Measurements from ENCODE around the gene UCK1.
A peak's percentile ranks its signal among the peaks of the same experiment; 100 is the strongest.
"Not testable (repeated sequence)": the region's sequence is repeated elsewhere in the genome, so short reads cannot be mapped to it uniquely, and the experiment has no call there.

UCK1 gene

GRCh38 chr9:131554087-131554842 is 23.2 kb upstream of the UCK1 start:
- DNase-seq: no peak

- DNase-seq: peak; percentile 2
These were observed 21.0 kb upstream of the UCK1 start for GRCh38 chr9:131552030-131552429.

GRCh38 chr9:131550465-131550864 is 19.4 kb upstream of the UCK1 start:
- DNase-seq: not testable (repeated sequence)

GRCh38 chr9:131549186-131549585 is 18.1 kb upstream of the UCK1 start:
- not testable (repeated sequence) for DNase-seq

- no peak for DNase-seq
These were observed 15.4 kb upstream of the UCK1 start for GRCh38 chr9:131546336-131547084.

GRCh38 chr9:131545786-131546335 is 14.8 kb upstream of the UCK1 start:
- no peak for DNase-seq

GRCh38 chr9:131545003-131545785 is 14.1 kb upstream of the UCK1 start, which contains the start of gene PRRT1B:
PRRT1B (plus strand) TSS chr9:131545523; CDS start chr9:131545616, 93 bp downstream.
- no peak for DNase-seq

GRCh38 chr9:131543141-131543540 is 12.1 kb upstream of the UCK1 start:
- peak; percentile 21 for DNase-seq

GRCh38 chr9:131539223-131539923 is 8.3 kb upstream of the UCK1 start:
- DNase-seq: no peak

- DNase-seq: no peak
These were observed 6.9 kb upstream of the UCK1 start for GRCh38 chr9:131537946-131538345.

GRCh38 chr9:131534721-131535237 is 3.7 kb upstream of the UCK1 start:
- peak; percentile 62 for DNase-seq

GRCh38 chr9:131530546-131530919 is 530 bp downstream of the UCK1 start:
- peak; percentile 21 for DNase-seq

- DNase-seq: no peak
These were observed 1.2 kb downstream of the UCK1 start for GRCh38 chr9:131529597-131530545.

GRCh38 chr9:131528886-131529505 is 2.1 kb downstream of the UCK1 start:
- DNase-seq: no peak

GRCh38 chr9:131528186-131528585 is 2.9 kb downstream of the UCK1 start:
- no peak for DNase-seq

- no peak for DNase-seq
These were observed 5.2 kb downstream of the UCK1 start for GRCh38 chr9:131525643-131526565.

GRCh38 chr9:131524665-131525315 is 6.3 kb downstream of the UCK1 start:
- DNase-seq: no peak
